CD14-positive monocyte (primary cell): ENCODE measurements around the gene ZG16B. TPM values are rescaled to one million over a fixed set of nuclear protein-coding genes. Genes with fewer than 3 reads are reported as not detected.

Source experiments
- DNase-seq, 3 donors: peaks; one replicate each; pipeline ENCODE4 v3.0.0-alpha.2; 2011 to 2022
- H2AFZ ChIP-seq: 2 replicates; pipeline ENCODE4 v1.6.0; 2012; ENCODE audit warnings: mild to moderate bottlenecking, low read depth, low read length, inconsistent platforms; ENCODE audit not compliant: insufficient read depth, poor library complexity, severe bottlenecking
- H3K27ac ChIP-seq, 2 donors: 1 replicate in 1 of 2; 2 replicates in 1 of 2; pipeline ENCODE4 v1.5.1; 2012 to 2013; ENCODE audit warnings: low read length in 2 of 2, control low read depth in 1 of 2, inconsistent platforms in 1 of 2, low read depth in 1 of 2, mild to moderate bottlenecking in 1 of 2
- H3K27me3 ChIP-seq, 2 donors: one replicate each; pipeline versions ENCODE4 v1.6.0 to v1.6.1; 2011 to 2013; ENCODE audit warnings: low read length in 2 of 2; ENCODE audit not compliant: control insufficient read depth in 2 of 2, insufficient read depth in 2 of 2
- H3K36me3 ChIP-seq, 2 donors: replicated peaks in 1 of 2; 1 replicate in 1 of 2; 2 replicates in 1 of 2; pipeline versions ENCODE4 v1.5.1 to v1.6.1; 2012 to 2013; ENCODE audit warnings: low read length in 2 of 2, control low read depth in 1 of 2, inconsistent platforms in 1 of 2, mild to moderate bottlenecking in 1 of 2; ENCODE audit not compliant: insufficient read depth in 2 of 2, control insufficient read depth in 1 of 2
- H3K4me1 ChIP-seq, 2 donors: 1 replicate in 1 of 2; 2 replicates in 1 of 2; pipeline versions ENCODE4 v1.5.1 to v1.6.1; 2012 to 2013; ENCODE audit warnings: low read length in 2 of 2, control low read depth in 1 of 2, inconsistent platforms in 1 of 2, mild to moderate bottlenecking in 1 of 2, moderate library complexity in 1 of 2; ENCODE audit not compliant: insufficient read depth in 2 of 2, control insufficient read depth in 1 of 2
- H3K4me2 ChIP-seq: replicated peaks from 2 replicates; pipeline ENCODE3; 2012; ENCODE audit warnings: low read length, moderate library complexity, mild to moderate bottlenecking; ENCODE audit not compliant: poor library complexity, severe bottlenecking; ENCODE audit errors: extremely low read depth
- H3K4me3 ChIP-seq, 3 experiments: fragments of 200-600 bp in 1 of 3; sonication (generic) in 1 of 3; replicated peaks in 1 of 3; 1 replicate in 2 of 3; 2 replicates in 1 of 3; pipeline ENCODE4 v1.5.1; 2011 to 2013; ENCODE audit warnings: low read length in 3 of 3, mild to moderate bottlenecking in 3 of 3, control low read depth in 2 of 3, low read depth in 2 of 3, inconsistent platforms in 1 of 3, moderate library complexity in 1 of 3
- H3K79me2 ChIP-seq: 2 replicates; pipeline ENCODE4 v1.6.0; 2012; ENCODE audit warnings: mild to moderate bottlenecking, control low read depth, inconsistent platforms, low read length, moderate library complexity; ENCODE audit not compliant: insufficient read depth
- H3K9ac ChIP-seq: 2 replicates; pipeline ENCODE4 v1.6.0; 2017; ENCODE audit warnings: low read length, mild to moderate bottlenecking; ENCODE audit not compliant: insufficient read depth, poor library complexity, severe bottlenecking
- H3K9me3 ChIP-seq, 2 donors: replicated peaks in 1 of 2; 1 replicate in 1 of 2; 2 replicates in 1 of 2; pipeline versions ENCODE4 v1.5.1 to v1.6.1; 2012 to 2013; ENCODE audit warnings: low read length in 2 of 2, control low read depth in 1 of 2; ENCODE audit not compliant: control insufficient read depth in 1 of 2, insufficient read depth in 1 of 2
- H4K20me1 ChIP-seq: 2 replicates; pipeline ENCODE4 v1.6.0; 2012; ENCODE audit warnings: mild to moderate bottlenecking, low read length, control low read depth, moderate library complexity; ENCODE audit not compliant: insufficient read depth
- H3K27ac Mint-ChIP-seq, 7 donors: one replicate each; pipeline ENCODE4 v1.8.0; 2020; ENCODE audit warnings: mild to moderate bottlenecking in 7 of 7, mixed read lengths in 7 of 7, moderate library complexity in 6 of 7, inconsistent platforms in 2 of 7
- H3K27me3 Mint-ChIP-seq, 3 donors: one replicate each; pipeline ENCODE4 v1.8.0; 2021 to 2022; ENCODE audit warnings: low read depth in 3 of 3, mild to moderate bottlenecking in 3 of 3, mixed read lengths in 3 of 3, moderate library complexity in 3 of 3, inconsistent platforms in 1 of 3
- H3K36me3 Mint-ChIP-seq, 2 donors: one replicate each; pipeline ENCODE4 v1.8.0; 2020; ENCODE audit warnings: mixed read lengths in 2 of 2, inconsistent platforms in 1 of 2, mild to moderate bottlenecking in 1 of 2
- H3K4me1 Mint-ChIP-seq: one replicate; pipeline ENCODE4 v1.8.0; 2020; ENCODE audit warnings: mild to moderate bottlenecking, mixed read lengths
- H3K4me3 Mint-ChIP-seq, 2 donors: one replicate each; pipeline ENCODE4 v1.8.0; 2020; ENCODE audit warnings: mild to moderate bottlenecking in 2 of 2, mixed read lengths in 2 of 2, moderate library complexity in 1 of 2
- H3K9me3 Mint-ChIP-seq, 7 donors: one replicate each; pipeline ENCODE4 v1.8.0; 2020 to 2022; ENCODE audit warnings: mixed read lengths in 7 of 7, mild to moderate bottlenecking in 6 of 7, moderate library complexity in 6 of 7, inconsistent platforms in 2 of 7
- WGBS: methylation state at CpG from one replicate; pipeline ENCODE4 v1.1.5; 2013; ENCODE audit warnings: missing lambda C conversion rate; ENCODE audit not compliant: insufficient coverage; 5-methylcytosine and 5-hydroxymethylcytosine counted together
- intact Hi-C, 2 donors: fragments of 100-400 bp; cut with micrococcal nuclease; formaldehyde crosslinking; loops; one replicate each; pipeline versions ENCODE4 v1.15.0 to v1.15.1; 2023
- polyA minus RNA-seq: library from RNA; depleted of rRNA, polyadenylated mRNA; stranded (reverse); fragments of >200 nt; gene quantifications from 2 replicates; pipeline ENCODE4 v1.2.3, GENCODE V29; 2012
- polyA plus RNA-seq, 3 donors: library from polyadenylated mRNA; depleted of rRNA in 1 of 3; unstranded in 2 of 3; stranded (reverse) in 1 of 3; fragments of 300-500 nt in 2 of 3; fragments of >200 nt in 1 of 3; fragmentation: Illumina TruSeq in 2 of 3; gene quantifications; 1 replicate in 2 of 3; 2 replicates in 1 of 3; pipeline ENCODE4 v1.2.3, GENCODE V29; 2012 to 2021
- total RNA-seq, 12 experiments: library from RNA in 1 of 12; stranded (reverse) in 1 of 12; fragments of 120-200 nt in 1 of 12; gene quantifications; one replicate each; pipeline ENCODE4 v1.2.4 and lab custom pipeline; 2013 to 2026; ENCODE audit warnings: mixed read lengths in 6 of 12, inconsistent platforms in 1 of 12
- TF ChIP-seq, protein P1 (sequence below): fragments of 200-600 bp; IDR thresholded peaks from one replicate; pipeline ENCODE4 v1.8.0; 2022; ENCODE audit warnings: antibody characterized with exemption, mild to moderate bottlenecking

The ZG16B gene, protein sequence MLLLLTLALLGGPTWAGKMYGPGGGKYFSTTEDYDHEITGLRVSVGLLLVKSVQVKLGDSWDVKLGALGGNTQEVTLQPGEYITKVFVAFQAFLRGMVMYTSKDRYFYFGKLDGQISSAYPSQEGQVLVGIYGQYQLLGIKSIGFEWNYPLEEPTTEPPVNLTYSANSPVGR
- total RNA-seq (2013) = 8.7 TPM
- 10 to 100 TPM in 2 of 3 donors, 1 to 10 TPM in 1; 6.8 to 12.9 (median 11.0) TPM for polyA plus RNA-seq
- 5.8 and 7.3 TPM in 2 replicates for polyA minus RNA-seq
- 0.23 to 2.3 (median 1.2) reads per million in 11 experiments for total RNA-seq (lab: John Stamatoyannopoulos, UW)

DNA sequence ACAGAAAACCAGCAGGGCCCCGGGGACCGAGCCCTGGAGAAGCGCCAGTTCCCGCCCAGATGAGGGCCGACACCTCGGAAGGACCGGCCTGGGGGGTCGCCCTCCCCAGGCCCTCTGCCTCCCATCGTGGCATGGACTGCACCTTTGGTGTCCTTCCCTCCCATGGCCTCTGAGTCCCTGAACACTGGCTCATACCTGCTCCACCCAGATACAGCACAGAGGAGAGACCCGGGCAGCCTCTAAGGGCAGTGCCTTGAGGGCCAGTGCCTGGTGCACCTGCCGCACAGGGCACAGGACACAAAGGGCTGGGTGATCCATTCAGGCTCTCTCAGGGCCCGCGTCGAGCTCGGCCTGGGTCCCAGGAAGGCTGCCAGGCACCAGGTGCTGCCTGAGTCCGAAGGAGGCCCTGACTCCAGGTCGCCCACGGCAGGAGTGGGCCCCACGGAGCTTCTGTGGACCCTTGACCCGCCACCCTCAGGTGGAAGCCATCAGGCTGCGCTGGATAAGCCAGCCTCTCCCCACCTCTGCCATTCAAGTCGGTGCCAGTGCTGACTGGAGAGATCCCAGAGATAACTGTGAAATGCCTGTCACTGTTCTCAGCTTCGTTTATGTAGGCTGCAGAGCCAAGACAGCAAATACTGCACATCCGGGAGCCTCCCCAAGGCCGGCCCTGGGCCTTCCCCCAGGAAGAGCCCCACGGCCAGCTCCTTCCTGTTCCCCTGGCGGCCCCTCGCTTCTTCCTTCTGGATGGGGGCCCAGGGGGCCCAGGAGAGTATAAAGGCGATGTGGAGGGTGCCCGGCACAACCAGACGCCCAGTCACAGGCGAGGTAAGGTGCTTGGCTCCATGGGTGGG, at the start of gene ZG16B:
Gene ZG16B, plus strand, starts transcription at position 803 of the 854 bp plus-strand sequence. CDS start 139 bp downstream, outside the sequence.
- H2AFZ ChIP-seq = peak within 1 kb of the TSS; percentile 78
- H3K9me3 Mint-ChIP-seq = peaks cover 1 to 11% (median 6%) of the 10 kb centered on the region in 7 donors
- DNase-seq = no peak
- H3K27me3 Mint-ChIP-seq = peaks cover under 1 to 8% (median 4%) of the 10 kb centered on the region in 3 donors
- H3K27ac ChIP-seq = peak within 1 kb of the TSS; percentile 6 to 64
- H3K4me3 ChIP-seq = peak within 1 kb of the TSS in 1 of 3 experiments; percentile 42
- TF ChIP-seq, protein P1, sequence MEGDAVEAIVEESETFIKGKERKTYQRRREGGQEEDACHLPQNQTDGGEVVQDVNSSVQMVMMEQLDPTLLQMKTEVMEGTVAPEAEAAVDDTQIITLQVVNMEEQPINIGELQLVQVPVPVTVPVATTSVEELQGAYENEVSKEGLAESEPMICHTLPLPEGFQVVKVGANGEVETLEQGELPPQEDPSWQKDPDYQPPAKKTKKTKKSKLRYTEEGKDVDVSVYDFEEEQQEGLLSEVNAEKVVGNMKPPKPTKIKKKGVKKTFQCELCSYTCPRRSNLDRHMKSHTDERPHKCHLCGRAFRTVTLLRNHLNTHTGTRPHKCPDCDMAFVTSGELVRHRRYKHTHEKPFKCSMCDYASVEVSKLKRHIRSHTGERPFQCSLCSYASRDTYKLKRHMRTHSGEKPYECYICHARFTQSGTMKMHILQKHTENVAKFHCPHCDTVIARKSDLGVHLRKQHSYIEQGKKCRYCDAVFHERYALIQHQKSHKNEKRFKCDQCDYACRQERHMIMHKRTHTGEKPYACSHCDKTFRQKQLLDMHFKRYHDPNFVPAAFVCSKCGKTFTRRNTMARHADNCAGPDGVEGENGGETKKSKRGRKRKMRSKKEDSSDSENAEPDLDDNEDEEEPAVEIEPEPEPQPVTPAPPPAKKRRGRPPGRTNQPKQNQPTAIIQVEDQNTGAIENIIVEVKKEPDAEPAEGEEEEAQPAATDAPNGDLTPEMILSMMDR = no peak
- peaks cover 14 to 18% of the 10 kb centered on the region in 2 donors for H3K4me1 ChIP-seq
- no peaks in the 10 kb centered on the region for H3K36me3 Mint-ChIP-seq
- peak within 1 kb of the TSS; percentile 48 for H3K9ac ChIP-seq
- H4K20me1 ChIP-seq = no peaks in the 10 kb centered on the region
- H3K27me3 ChIP-seq = no peaks in the 10 kb centered on the region
- intact Hi-C loops = no loop called here
- no peaks in the 10 kb centered on the region for H3K79me2 ChIP-seq
- peaks cover 0 to 4% of the 10 kb centered on the region in 2 donors for H3K9me3 ChIP-seq
- 46% methylated on average over 21 of the region's 32 CpGs for WGBS
- peak within 1 kb of the TSS in 2 of 7 donors; percentile 30 to 55 for H3K27ac Mint-ChIP-seq
- peak within 1 kb of the TSS; percentile 50 to 71 for H3K4me3 Mint-ChIP-seq
- peaks cover 12% of the 10 kb centered on the region for H3K4me1 Mint-ChIP-seq
- no peaks in the 10 kb centered on the region for H3K36me3 ChIP-seq
- peak within 1 kb of the TSS; percentile 52 for H3K4me2 ChIP-seq
